ENCODE measurements around the gene ZNF526. TPM values are rescaled to one million over a fixed set of nuclear protein-coding genes. Genes with fewer than 3 reads are reported as not detected.

The ZNF526 gene
- total and polyA plus RNA-seq, 9 of the 15 experiments (the other 6 are each of a cell fraction or from before 2014, with no cell fraction given) = 1.3 to 17.9 (median 6.2) TPM

GRCh38 chr19:42253245-42254088 is 33.4 kb downstream of the ZNF526 start (continued):
- TF ChIP-seq, protein P1, sequence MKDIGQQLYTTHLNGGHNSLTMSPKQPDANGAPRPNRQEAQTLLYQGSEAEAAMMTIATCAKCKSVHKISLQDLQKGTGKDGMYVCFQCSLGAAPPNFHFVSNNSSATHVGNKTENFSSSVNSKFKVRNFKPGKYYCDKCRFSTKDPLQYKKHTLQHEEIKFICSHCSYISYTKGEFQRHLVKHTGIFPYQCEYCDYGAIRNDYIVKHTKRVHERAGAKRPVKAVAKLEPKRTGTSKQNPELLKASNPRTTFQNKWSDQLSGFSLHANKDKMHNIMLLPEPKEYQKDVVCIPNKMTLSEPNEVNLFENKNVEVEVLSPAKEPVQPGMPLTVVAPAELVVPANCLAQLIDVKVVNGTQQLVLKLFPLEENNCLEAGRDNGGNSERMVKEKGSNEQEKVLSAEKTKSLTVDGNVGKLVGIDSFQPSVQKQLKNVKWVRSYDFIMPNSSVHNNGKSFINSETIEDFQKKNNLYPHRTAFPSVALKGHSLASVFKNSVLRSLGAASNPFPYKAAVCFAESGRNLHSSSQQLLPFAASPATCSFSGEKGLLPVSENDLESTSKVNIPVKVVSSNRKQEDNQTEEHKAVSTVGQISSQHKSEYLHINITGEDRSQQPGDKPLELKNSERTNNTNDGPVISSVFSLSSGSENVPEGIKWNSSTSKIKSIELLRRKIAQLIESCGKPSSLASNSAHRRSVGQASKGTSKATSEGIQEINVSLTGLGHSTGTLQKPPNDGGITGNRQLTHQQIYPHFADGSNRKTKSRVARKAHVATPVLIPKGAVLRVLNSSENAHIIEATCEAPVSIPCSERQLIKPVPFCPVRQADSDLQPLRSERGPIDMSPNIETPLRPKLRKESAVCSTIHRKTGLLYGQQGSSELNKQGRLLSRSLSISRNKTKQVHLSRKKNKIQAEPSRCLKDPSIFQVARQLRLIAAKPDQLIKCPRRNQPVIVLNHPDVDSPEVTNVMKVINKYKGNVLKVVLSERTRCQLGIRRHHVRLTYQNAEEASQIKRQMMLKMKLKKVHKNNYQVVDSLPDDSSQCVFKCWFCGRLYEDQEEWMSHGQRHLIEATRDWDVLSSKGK (CRISPR knock-in tag; IDR thresholded peaks at IDR 0.05) = no peak
- TF ChIP-seq HDGF (IDR thresholded peaks at IDR 0.05) (no peak), HDAC8 (tag; IDR thresholded peaks at IDR 0.05) (no peak), GABPB2 (CRISPR knock-in tag; conservative IDR thresholded peaks at IDR 0.05) (no peak), SNIP1 (IDR thresholded peaks at IDR 0.05; ENCODE audit: low read depth) (no peak), ZNF224 (CRISPR knock-in tag; IDR thresholded peaks at IDR 0.05) (no peak), CREBBP (IDR thresholded peaks at IDR 0.05; ENCODE audit: low read depth, low read length) (no peak), HDAC2 (IDR thresholded peaks at IDR 0.05) (no peak; the same call in 1 of the 2 replicates), GATAD2B (IDR thresholded peaks at IDR 0.05; ENCODE audit: borderline replicate concordance) (no peak), ZBTB8A (IDR thresholded peaks at IDR 0.05; ENCODE audit: partially characterized antibody) (no peak), SRSF3 (IDR thresholded peaks at IDR 0.05; ENCODE audit: insufficient read depth, low read length) (no peak), PHF8 (IDR thresholded peaks at IDR 0.05; ENCODE audit: borderline replicate concordance, low read length) (peak; percentile 20; the same call in 1 of the 2 replicates), FOXK2 (conservative IDR thresholded peaks at IDR 0.05 in 1 of 2, IDR thresholded peaks at IDR 0.05 in 1 of 2; ENCODE audit: low read depth in 2 of 2) (no peak), CEBPG (CRISPR knock-in tag; IDR thresholded peaks at IDR 0.05) (no peak), CEBPG (tag; conservative IDR thresholded peaks at IDR 0.05 in 1 of 2, IDR thresholded peaks at IDR 0.05 in 1 of 2) (no peak), NONO (IDR thresholded peaks at IDR 0.05; ENCODE audit: low read depth in 2 of 2, low read length in 1 of 2) (no peak)
- TF ChIP-seq, protein P2, sequence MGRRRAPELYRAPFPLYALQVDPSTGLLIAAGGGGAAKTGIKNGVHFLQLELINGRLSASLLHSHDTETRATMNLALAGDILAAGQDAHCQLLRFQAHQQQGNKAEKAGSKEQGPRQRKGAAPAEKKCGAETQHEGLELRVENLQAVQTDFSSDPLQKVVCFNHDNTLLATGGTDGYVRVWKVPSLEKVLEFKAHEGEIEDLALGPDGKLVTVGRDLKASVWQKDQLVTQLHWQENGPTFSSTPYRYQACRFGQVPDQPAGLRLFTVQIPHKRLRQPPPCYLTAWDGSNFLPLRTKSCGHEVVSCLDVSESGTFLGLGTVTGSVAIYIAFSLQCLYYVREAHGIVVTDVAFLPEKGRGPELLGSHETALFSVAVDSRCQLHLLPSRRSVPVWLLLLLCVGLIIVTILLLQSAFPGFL (CRISPR knock-in tag; IDR thresholded peaks at IDR 0.05) = no peak
- TF ChIP-seq, protein P3, sequence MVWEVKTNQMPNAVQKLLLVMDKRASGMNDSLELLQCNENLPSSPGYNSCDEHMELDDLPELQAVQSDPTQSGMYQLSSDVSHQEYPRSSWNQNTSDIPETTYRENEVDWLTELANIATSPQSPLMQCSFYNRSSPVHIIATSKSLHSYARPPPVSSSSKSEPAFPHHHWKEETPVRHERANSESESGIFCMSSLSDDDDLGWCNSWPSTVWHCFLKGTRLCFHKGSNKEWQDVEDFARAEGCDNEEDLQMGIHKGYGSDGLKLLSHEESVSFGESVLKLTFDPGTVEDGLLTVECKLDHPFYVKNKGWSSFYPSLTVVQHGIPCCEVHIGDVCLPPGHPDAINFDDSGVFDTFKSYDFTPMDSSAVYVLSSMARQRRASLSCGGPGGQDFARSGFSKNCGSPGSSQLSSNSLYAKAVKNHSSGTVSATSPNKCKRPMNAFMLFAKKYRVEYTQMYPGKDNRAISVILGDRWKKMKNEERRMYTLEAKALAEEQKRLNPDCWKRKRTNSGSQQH (CRISPR knock-in tag; IDR thresholded peaks at IDR 0.05) = no peak
- TF ChIP-seq, protein P4, sequence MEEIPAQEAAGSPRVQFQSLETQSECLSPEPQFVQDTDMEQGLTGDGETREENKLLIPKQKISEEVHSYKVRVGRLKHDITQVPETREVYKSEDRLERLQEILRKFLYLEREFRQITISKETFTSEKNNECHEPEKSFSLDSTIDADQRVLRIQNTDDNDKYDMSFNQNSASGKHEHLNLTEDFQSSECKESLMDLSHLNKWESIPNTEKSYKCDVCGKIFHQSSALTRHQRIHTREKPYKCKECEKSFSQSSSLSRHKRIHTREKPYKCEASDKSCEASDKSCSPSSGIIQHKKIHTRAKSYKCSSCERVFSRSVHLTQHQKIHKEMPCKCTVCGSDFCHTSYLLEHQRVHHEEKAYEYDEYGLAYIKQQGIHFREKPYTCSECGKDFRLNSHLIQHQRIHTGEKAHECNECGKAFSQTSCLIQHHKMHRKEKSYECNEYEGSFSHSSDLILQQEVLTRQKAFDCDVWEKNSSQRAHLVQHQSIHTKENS (CRISPR knock-in tag; IDR thresholded peaks at IDR 0.05) = no peak

Measured in K562 (cell line).